NCI-H748 (cell line): ENCODE data around the gene NR2F6.
"Not testable (repeated sequence)": the region's sequence is repeated elsewhere in the genome, so short reads cannot be mapped to it uniquely, and the experiment has no call there.

Experiments
- DNase-seq: peaks from one replicate; lab custom pipeline; 2025; ENCODE audit not compliant: unreplicated experiment; lab: John Stamatoyannopoulos, UW

Gene NR2F6

DNA sequence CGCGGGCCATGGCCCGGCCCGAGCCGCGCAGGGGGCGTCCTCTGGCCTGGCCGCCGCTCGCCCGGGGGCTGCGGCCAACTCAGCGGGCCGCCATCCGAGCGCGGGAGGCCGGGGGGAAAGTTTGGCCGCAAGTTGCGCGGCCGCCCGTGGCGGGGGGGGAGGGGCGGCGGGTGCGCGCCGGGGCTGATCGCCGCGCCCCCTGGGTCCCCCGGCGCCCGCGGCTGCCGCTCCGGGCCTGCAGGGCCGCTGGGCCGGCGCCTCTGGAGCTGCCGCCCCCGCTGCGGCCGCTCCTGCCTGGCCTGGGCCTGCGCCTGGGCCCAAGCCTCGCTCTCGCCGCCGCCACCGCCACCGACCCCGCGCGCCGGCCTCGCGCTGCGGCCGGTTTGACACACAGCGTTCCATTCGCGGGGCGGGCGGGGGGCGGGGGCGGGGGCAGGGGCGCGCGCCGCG lies at the start of gene NR2F6:
Gene NR2F6, minus strand, starts transcription at position 385 of the 450 bp plus-strand sequence. CDS start 699 bp downstream, outside the sequence.
- no peak for DNase-seq

DNA sequence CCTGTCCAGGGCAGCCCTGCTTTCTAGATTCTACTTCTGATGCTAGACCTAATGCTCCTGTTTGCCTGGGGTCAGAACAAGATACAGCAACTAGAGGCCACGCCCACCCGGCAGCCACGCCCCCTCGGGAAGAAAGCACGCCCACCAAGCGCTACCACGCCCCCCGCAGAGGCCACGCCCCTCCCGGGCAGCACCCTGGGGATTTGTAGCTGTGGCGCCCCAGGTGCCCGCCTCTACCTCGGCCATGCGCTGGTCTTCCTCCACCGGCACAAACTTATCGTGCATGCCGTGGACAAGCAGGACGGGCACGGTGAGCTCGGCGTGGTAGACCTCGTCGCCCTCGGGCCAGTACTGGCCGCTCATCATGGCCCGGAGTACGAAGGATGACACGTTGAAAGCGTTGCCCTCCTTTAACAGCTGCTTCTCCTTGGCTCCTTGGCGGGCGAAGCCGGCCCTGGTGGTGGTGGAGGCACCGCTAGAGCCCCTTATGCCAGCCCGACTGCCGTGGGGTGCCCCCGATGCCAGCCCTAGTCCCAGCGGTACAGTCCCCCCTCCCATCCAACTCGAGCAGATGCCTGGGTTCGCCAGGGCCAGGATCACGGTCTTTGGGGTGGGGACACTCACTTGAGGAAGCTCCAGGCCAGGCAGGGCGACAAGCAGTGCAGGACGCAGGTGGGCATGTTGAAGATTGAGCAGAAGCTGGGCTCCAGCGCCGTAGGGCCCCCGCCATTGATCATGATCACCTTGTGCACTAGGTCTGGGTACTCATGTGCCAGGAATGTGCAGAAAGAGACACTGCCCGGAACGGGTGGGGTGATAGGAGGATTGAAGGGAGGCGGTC lies 48.6 kb upstream of the NR2F6 start:
- no peak for DNase-seq

DNA sequence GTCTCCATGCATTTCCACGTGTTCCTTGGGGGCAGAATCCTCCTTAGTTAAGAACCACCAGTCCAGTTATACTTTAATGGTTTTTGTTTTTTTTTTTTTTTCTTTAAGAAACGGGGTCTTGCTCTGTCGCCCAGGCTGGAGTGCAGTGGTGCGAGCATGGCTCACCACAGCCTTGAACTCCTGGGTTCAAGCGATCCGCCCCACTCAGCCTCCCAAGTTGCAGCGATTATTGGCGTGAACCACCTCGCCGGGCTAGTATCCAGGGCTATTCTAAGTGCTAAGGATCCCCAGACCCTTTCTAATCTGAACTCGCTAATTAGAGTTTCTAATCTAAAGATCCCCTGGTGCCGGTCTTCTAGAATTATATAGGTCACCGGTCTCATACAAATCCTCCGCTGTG lies 47.9 kb upstream of the NR2F6 start:
- DNase-seq, result no peak

DNA sequence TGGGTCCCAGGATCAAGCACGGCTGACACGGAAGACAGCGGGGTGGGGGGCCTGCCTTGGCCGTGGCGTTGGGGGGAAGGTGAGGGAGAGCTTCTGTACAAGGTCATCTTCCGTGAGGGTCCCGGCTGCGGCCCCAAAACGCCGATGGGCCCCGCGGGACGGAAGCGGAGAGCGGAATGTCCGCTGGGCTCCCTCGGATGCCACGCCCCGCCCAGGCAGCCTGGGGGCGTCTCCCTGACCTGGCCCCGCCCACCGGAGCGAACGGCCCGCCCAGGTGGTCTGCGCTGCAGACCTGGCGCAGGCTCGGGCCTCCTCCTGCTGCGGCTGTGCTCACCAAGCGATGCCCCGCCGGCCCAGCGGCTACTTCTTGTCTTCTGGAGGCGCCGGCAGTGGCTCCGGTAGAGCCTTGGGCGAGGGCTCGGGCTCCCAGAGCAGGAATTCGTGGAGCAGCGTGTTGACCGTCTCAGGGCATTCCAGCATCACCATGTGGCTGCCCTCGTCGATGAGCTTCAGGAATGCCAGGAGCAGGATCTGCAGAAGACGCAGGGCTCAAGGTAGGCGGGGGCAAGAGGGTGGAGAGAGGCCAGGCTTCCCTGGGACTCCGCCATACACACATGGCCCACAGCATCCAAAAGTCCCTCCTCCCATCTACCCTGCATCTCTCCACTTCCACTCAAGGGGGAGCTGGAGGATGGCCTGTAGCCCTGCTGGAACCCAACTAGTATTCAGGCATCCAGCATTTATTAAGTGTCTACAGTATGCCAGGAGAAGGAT lies 46.8 kb upstream of the NR2F6 start:
- no peak for DNase-seq

DNA sequence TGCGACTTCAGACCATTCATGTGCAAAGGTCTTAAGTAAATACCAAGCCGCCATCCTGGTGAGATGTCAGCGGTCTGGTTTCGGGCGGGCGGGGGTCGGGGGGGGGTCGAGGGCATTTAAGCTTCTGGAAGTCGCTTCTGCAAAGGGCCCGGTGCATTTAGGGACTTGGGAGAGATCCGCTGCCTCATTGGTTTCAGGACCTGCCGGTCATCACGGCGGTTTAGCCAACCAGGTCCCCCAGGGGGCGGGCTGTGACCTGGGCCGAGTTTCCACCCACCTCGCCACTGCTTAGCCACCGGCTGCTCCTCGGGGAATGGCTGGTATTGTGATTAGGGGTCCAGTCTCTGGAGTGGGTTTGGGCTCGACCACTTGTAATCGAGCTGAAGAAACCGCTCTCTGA lies 43.8 kb upstream of the NR2F6 start:
- no peak for DNase-seq

DNA sequence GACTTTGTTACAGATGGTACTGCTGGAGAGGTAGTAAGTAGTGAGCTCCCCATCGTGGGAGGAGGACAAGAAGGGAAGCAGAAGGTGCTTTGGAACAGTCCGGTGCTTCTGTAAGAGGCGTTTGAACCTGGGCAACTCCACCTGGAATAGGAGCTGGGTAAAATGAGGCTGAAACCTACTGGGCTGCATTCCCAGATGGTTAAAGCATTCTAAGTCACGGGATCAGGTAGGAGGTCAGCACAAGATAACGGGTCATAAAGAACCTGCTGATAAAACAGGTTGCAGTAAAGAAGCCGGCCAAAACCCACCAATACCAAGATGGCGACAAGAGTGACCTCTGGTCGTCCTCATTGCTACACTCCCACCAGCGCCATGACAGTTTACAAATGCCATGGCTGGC lies 41.0 kb upstream of the NR2F6 start:
- no peak for DNase-seq

DNA sequence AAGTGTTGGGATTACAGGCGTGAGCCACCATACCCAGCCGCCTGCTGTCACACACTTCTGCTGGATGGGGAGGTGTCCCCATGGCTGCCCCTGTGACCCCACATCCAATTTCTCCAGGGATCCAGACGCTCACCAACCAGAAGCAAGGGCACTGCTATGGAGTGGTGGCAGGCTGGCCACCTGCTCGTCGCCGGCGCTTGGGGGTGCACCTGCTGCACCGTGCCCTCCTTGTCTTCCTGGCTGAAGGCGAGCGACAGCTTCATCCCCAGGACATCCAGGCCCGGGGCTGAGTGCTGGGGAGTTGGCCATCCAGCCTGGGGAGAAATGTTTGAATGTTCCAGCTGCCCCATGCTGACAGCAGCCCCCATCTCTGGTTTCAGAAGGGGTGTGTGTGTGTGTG lies 40.5 kb upstream of the NR2F6 start:
- no peak for DNase-seq

DNA sequence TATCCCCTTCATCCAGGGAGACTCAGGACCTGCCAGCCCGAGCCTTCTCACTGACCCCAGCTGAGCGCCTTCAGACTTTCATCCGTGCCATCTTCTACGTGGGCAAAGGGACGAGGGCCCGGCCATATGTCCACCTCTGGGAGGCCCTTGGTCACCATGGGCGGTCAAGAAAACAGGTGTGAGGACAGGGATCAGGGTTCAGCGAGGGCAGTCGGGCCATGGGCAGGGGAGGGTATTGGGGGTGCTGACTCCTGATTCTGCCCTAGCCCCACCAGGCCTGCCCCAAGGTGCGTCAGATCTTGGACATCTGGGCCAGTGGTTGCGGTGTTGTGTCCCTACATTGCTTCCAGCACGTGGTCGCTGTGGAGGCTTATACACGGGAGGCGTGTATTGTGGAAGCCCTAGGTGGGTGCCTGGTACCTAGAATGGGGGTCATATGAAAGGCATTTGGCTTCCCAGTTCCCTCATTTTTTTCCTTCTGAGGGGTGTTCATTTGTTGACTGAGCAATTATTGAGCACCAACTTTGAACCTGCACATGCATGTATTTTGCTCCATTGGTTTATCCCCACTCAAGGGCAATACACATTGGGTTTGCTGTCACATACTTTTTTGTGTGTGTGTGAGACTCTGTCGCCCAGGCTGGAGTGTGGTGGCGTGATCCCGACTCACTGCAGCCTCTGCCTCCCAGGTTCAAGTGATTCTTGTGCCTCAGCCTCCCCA lies 39.9 kb upstream of the NR2F6 start:
- DNase-seq, result no peak

DNA sequence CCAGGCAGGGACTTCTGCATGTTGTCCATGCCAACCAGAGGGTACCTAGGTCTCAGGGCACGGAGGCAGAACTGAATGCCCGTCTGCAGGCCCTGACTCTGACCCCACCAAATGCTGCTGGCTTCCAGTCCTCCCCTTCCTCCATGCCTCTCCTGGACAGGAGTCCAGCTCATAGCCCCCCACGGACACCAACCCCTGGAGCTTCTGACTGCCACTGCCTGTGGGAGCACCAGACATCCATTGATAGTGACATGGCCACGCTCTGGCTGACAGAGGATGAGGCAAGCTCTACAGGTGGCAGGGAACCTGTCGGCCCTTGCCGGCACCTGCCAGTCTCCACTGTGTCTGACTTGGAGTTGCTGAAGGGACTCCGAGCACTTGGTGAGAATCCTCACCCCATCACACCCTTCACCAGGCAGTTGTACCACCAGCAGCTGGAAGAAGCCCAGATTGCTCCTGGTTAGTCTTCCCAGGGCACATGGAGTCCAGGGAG lies 37.8 kb upstream of the NR2F6 start:
- DNase-seq, result no peak

DNA sequence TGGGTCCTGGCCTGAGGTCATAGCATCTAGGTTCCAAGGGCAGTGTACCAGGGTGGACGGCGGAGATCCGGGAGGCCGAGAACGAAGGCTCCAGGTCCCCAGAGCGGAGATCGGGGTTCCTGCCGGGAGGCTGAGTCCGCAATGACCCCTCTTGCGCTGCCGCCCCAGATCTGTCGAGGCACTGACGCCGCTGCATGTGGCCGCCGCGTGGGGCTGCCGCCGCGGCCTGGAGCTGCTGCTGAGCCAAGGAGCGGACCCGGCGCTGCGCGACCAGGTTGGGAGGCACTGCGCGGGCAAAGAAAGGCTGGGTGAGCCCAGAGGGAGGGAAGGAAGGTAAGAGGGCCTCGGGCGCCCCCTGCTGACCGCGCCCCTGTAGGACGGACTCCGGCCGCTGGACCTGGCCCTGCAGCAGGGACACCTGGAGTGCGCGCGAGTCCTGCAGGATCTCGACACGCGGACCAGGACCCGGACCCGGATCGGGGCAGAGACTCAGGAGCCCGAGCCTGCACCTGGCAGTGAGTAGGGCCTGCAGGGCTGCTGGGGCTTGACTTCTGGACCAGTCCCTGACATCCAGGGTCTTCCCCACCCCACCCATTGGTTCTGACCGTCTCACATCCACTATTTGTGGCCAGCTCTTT lies 36.9 kb upstream of the NR2F6 start:
- peak; percentile 84 for DNase-seq

DNA sequence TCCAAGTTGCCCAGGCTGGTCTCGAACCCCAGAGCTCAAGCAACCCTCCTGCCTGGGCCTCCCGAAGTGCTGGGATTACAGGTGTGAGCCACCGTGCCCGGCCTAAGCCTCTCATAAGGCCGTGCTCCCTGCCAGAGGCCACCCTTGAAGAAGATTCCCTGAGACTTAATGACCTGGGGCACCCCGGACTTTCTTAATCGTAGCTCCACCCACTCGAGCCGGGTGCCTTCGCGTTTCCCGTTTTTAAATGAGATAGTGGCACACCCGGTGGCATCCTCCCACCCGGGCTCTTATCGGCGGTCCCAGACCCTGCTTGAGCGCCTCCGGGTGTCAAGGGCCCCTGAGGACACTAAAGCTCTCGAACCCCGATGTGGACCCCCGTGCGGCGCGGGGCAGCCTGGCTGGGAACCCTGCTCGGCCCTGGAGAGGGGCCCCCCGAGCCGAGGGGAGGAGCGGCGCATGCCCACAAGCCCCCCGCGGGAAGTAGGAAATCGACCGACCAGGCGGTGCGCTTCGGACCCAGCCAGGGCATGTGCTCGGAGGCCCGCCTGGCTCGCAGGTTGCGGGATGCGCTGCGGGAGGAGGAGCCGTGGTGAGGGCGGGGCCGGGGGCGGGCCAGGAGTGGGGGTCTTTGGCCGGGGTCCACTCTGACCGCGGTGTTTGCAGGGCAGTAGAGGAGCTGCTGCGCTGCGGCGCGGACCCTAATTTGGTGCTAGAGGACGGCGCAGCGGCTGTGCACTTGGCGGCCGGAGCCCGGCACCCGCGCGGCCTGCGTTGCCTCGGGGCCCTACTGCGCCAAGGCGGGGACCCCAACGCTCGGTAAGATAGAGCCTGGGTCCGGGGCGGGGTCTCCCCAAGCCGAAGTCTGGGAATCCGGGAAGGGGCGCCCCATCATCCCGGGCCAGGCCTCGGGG lies 35.9 kb upstream of the NR2F6 start, which contains the start of gene ANKLE1:
Gene ANKLE1, plus strand, starts transcription at position 511 of the 914 bp plus-strand sequence. Its CDS starts 20 bp downstream, at position 531.
- peak; percentile 38 for DNase-seq

DNA sequence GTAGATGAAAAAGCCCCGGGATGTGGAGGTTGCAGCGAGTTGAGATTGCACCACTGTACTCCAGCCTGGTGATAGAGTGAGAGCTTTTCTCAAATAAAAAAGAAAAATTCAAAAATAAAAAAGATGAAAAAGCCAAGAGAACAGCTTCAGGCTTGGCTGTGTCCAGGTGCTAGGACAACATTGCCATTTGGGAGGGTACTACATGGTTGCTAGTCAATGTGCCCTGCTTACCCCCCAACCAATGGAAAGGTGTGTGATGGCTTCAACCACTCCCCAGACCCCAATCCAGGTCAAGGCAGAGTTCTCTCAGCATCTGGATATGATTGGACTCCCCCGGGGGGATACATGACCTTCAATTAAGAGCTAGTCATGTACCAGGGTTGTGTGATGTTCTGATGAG lies 33.7 kb upstream of the NR2F6 start:
- no peak for DNase-seq

DNA sequence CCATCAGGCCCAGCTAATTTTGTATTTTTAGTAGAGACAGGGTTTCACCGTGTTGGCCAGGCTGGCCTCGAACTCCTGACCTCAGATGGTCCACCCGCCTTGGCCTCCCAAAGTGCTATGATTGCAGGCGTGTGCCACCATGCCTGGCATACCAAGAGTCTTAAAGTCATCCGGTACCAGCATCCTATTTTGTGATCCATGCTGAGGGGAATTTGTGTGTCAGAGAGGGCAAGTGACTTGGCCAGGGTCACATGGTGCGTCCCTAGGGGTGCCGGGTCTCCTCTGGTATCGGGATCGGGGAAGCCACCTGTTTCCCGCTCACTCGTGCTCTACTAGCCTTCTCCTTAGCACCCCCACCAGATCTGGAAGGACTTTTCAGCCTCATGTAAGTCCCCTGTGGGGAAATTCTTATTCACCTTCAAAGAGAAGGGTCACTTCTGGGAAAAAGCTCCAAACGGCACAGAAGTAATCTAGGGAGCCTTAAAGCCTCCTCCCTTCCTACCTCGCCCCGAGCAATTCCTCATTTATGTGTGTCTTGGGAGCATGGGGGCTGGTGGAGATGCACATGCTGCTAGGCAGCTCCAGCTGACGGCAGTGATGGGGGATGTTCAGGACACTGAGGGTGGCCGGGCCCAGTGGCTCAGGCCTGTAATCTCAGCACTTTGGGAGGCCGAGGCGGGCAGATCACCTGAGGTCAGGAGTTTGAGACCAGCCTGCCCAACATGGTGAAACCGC lies 29.9 kb upstream of the NR2F6 start:
- DNase-seq, result no peak

DNA sequence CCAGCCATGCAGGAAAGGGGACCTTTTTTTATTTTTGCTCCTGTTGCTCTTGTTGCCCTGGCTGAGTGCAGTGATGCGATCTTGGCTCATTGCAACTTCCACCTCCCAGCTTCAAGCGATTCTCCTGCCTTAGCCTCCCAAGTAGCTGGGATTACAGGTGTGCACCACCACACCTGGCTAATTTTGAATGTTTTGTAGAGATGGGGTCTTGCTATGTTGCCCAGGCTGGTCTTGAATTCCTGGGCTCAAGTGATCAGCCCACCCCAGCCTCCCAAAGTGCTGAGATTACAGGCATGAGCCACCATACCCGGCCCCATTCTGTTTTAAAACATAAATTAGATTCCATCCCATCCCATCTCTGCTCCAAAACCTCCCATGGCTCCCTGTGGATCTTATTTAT lies 29.2 kb upstream of the NR2F6 start:
- not testable (repeated sequence) for DNase-seq

DNA sequence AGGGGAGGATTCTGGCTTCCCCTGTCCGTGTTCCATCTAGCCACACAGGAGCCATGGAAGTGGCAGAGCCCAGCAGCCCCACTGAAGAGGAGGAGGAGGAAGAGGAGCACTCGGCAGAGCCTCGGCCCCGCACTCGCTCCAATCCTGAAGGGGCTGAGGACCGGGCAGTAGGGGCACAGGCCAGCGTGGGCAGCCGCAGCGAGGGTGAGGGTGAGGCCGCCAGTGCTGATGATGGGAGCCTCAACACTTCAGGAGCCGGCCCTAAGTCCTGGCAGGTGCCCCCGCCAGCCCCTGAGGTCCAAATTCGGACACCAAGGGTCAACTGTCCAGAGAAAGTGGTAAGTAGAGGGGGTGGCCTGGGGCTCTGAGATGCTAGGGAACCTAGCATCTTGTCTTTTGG lies 23.0 kb upstream of the NR2F6 start:
- DNase-seq, result no peak

DNA sequence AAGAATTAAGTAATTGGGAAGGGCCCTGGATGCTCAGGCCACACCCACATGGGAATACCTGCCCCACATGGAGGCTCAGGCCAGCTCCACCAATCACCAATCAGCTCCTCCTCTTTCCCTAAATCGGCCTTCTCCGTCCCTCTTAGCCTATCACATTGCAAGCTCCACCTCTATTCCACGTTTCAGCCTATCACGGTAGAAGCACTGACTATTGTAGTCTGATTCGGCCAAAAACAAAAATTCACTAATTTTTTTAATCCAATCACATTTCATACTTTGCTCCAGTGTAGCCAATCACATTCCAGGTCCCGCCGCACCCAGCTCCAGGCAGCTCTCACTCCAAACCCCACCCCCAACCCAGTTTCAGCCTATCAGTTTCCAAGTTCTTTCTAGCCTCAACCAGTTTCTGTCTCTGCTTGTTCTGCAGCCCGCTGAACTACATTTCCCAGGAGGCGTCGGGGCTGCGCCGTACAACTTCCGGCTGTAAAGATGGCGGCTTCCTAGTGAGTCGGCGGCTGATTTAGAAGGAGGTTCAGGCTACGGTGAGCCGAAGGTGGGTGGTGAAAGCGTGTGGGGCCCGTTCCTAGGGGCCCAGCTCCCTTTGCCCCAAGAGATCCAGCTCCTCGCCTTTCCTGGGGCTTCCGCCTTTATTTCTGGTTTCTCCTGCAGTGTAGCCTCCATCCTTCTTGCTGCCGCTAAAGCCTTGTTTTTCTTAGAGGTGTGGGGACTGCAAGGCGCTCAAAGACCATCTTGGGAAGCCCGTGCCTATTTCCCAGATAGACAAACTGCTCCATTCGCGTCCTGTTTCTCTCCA lies 21.5 kb upstream of the NR2F6 start, which contains the start of gene BABAM1:
Gene BABAM1, plus strand, starts transcription at position 469 of the 814 bp plus-strand sequence. CDS start 1,364 bp downstream, outside the sequence.
- DNase-seq, result peak; percentile 96

DNA sequence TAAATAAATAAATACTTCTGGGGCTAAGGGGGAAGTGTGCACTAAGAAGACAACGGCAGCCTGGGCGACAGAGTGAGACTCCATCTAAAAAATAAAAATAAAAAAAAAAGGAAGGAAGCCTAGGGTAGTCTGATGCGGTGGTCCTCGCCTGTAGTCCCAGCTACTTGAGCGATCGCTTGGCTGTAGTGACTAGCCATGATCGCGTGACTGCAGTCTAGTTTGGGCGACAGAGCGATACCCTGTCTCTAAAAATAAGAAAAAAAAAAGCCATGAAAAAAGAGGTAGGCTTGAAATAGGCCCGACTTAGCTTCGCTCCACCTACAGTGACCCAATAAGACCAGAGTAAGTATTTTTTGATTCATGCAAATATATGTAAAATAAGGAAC lies 20.9 kb upstream of the NR2F6 start:
- DNase-seq, result no peak

DNA sequence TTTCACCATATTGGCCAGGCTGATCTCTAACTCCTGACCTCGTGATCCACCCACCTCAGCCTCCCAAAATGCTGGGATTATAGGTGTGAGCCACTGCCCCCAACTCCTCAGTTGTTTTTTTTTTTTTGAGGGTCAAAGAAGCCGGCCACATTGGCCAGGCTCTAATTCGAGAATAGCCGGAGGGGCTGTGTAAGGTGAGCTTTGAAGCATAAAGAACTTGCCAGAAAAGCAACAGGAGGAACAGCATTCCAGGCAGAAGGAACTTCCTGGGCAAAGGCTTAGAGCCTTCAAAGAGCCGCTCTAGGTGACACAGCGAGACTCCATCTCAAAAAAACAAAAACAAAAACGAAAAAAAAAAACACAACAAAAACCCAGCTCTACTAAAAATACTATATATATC lies 20.3 kb upstream of the NR2F6 start:
- DNase-seq, result no peak
